Activated naive CD8-positive, alpha-beta T cell treated with anti-CD3 and anti-CD28 coated beads, Interleukin-2, amount 50 U/mL, for 24 hours (primary cell): Measurements from ENCODE around the gene LYPD3.

Source experiments
- ATAC-seq: fragments of 150-1000 bp; cut with Tn5 transposase; one replicate; pipeline ENCODE4 v1.10.0; 2021
- DNase-seq: peaks from one replicate; pipeline ENCODE4 v3.0.0; 2021
- H3K27ac Mint-ChIP-seq: one replicate; pipeline ENCODE4 v1.8.0; 2021; ENCODE audit warnings: mild to moderate bottlenecking, mixed read lengths
- H3K27me3 Mint-ChIP-seq: one replicate; pipeline ENCODE4 v1.8.0; 2021; ENCODE audit warnings: mixed read lengths
- H3K36me3 Mint-ChIP-seq: one replicate; pipeline ENCODE4 v1.8.0; 2021; ENCODE audit warnings: low read depth, mixed read lengths
- H3K4me1 Mint-ChIP-seq: one replicate; pipeline ENCODE4 v1.8.0; 2021; ENCODE audit warnings: mixed read lengths
- H3K4me3 Mint-ChIP-seq: one replicate; pipeline ENCODE4 v1.8.0; 2021; ENCODE audit warnings: mild to moderate bottlenecking, moderate library complexity, mixed read lengths
- H3K9me3 Mint-ChIP-seq: one replicate; pipeline ENCODE4 v1.8.0; 2021; ENCODE audit warnings: mixed read lengths

Gene LYPD3

DNA sequence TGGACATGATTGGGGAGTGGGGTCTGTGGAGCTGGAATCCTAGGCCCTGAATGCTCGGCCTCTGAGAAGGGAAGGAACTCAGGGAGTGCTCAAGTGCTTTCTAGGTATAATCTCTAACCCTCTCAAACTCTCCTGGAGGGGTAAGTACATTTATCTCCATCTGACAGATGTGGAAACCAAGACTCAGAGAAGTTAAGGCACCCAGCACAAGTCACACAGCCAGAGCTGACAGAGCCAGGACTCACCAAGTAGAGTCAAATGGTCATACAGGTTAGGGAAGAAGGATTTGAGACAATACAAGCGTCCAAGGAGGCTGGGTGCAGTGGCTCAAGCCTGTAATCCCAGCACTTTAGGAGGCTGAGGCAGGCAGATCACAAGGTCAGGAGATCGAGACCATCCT lies 12.9 kb upstream of the LYPD3 start:
- Mint-ChIP-seq H3K4me3 (no peak overlapping the region), H3K9me3 (no peaks in the 10 kb centered on the region), H3K4me1 (peaks cover 16% of the 10 kb centered on the region), H3K36me3 (peaks cover 11% of the 10 kb centered on the region), H3K27me3 (no peaks in the 10 kb centered on the region), H3K27ac (no peak overlapping the region)
- DNase-seq: no peak
- no peak for ATAC-seq

DNA sequence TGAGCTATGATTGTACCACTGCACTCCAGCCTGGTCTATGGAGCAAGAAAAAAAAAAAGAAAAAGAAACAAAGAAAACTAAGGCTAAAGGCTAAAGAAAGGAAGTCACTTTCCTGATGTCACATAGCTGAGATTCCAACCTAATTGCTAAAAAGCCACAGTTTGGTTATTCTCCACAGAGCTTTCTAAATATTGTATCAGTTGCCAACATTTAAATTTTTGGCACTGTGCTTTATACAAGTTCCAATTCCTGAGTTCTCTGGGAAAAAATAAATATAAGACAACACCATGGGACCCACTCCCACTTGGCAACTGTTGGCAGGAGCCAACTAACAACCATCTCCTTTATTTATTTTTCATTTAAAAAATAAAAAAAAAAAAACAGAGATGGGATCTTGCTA lies 11.2 kb upstream of the LYPD3 start:
- Mint-ChIP-seq H3K4me3 (no peak overlapping the region), H3K9me3 (no peaks in the 10 kb centered on the region), H3K27me3 (no peaks in the 10 kb centered on the region), H3K36me3 (peaks cover 11% of the 10 kb centered on the region), H3K27ac (no peak overlapping the region), H3K4me1 (peaks cover 26% of the 10 kb centered on the region)
- ATAC-seq: no peak
- no peak for DNase-seq

DNA sequence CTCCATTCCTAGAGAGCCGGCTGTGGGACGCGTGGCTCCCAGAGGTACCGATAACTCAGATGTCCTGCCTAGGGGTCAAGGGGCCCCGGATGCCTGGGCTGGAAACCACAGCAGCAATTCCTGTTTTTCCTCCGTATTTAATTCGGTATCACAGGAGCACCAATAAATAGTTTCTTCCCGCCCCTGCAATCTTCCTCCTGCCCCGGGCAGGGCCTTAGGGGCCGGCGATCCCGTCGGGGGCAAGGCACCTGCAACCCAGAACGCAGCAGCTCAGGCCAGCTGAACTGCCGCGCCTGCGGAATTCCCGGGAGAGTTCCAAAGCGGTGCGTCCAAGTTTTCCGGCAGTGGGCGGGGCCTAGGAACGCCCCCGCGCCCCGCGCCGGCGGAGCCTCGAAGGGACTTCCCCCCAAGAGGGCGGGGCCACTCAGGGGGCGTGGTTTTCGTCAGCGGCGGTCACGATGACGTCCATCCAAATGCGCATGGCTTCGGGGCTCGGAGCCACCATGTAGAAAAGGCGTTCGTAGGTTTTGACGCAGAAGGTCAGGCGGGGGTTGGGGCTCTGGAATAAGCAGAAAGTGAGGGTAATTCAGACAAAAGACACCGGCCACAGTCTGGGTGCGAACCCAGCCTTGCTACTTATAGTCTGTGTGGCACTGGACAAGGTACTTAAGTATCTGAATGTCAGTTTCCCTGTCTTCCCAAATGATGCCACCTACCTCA lies 9.7 kb upstream of the LYPD3 start:
- DNase-seq (peak; percentile 97), ATAC-seq (peak; percentile 62)
- peak overlapping the region; percentile 79 for H3K27ac Mint-ChIP-seq
- peaks cover 8% of the 10 kb centered on the region for H3K36me3 Mint-ChIP-seq
- no peaks in the 10 kb centered on the region for H3K9me3 Mint-ChIP-seq
- H3K4me1 Mint-ChIP-seq: peaks cover 38% of the 10 kb centered on the region
- no peaks in the 10 kb centered on the region for H3K27me3 Mint-ChIP-seq
- peak overlapping the region; percentile 48 for H3K4me3 Mint-ChIP-seq

DNA sequence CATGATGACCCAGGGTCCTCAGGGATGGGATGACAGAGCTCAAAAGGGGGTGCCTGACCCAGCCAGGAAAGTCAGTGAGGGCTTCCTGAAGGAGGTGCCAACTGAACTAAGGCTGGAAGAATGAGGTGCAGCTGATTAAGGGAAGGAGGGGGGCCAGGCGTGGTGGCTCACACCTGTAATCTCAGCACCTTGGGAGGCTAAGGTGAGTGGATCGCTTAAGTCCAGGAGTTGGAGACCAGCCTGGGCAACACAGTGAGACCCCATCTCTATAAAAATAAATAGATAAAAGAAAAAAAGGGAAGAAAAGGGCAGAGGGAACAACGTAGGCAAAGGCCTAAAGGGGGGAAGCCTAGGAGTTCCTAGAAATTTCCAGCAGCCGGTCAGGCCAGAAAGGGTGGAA lies 9.1 kb upstream of the LYPD3 start:
- no peak for DNase-seq
- no peak overlapping the region for H3K27ac Mint-ChIP-seq
- no peaks in the 10 kb centered on the region for H3K27me3 Mint-ChIP-seq
- no peak overlapping the region for H3K4me3 Mint-ChIP-seq
- H3K9me3 Mint-ChIP-seq: no peaks in the 10 kb centered on the region
- H3K36me3 Mint-ChIP-seq: peaks cover 8% of the 10 kb centered on the region
- ATAC-seq: no peak
- H3K4me1 Mint-ChIP-seq: peaks cover 42% of the 10 kb centered on the region

DNA sequence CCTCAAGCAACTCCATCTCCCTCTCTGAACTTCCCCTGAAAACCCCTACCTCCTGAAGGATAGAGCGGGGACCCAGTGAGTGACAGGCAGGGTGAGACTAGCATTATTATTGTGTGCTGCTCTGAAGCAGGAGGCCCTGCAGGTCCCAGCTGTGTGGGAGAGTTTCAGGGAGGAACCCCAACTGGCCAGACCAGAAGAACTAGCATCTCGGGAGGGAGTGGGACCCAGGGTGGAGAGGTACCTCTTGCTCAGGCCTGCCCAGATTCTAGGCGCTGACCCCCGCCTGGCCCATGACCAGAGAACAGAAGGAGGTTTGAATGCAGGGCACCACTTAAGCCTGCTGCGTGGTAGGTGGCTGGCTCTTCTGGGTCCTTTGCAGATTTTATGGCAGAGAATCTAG lies 5.7 kb upstream of the LYPD3 start:
- no peak overlapping the region for H3K4me3 Mint-ChIP-seq
- H3K36me3 Mint-ChIP-seq: peaks cover 3% of the 10 kb centered on the region
- ATAC-seq (no peak), DNase-seq (no peak)
- peaks cover 66% of the 10 kb centered on the region for H3K4me1 Mint-ChIP-seq
- no peaks in the 10 kb centered on the region for H3K9me3 Mint-ChIP-seq
- H3K27ac Mint-ChIP-seq: no peak overlapping the region
- H3K27me3 Mint-ChIP-seq: no peaks in the 10 kb centered on the region

DNA sequence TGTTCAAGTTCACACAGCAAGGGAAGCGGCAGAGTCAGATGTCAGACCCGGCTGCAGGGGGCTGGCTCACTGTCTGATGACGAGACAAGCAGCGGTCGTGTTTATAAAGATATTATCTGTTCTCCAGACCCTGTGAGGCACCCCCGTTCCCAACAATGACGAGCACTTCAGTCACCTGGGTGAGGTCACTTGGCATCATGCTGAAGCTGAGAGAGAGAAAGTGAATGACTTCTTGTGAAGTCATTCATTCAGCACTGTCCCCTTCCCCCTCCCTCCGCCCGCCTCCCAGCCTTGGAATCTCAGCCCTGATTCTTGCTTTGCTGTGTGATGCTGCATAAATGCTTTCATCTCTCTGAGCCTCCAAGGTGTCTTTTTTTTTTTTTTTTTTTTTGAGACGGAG lies 4.9 kb upstream of the LYPD3 start:
- Mint-ChIP-seq H3K4me3 (no peak overlapping the region), H3K9me3 (no peaks in the 10 kb centered on the region), H3K27ac (no peak overlapping the region), H3K4me1 (peaks cover 59% of the 10 kb centered on the region), H3K27me3 (no peaks in the 10 kb centered on the region), H3K36me3 (peaks cover under 1% of the 10 kb centered on the region)
- DNase-seq: peak; percentile 52
- ATAC-seq: peak; percentile 79

DNA sequence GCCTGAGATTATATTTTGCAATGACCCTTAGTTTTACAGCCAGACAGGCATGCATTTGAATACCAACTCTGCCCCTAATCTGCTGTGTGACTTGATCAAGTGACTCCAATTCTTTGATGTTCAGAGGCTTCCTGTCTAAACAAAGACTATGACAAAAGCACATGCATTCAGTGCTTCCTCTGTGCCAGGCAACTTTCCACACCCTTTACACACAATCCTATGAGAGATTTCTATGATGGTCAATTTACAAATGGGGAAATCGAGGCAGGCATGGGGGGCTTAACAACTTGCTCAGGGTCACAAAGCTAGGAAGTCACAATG lies 3.7 kb upstream of the LYPD3 start:
- Mint-ChIP-seq H3K9me3 (no peaks in the 10 kb centered on the region), H3K27me3 (no peaks in the 10 kb centered on the region), H3K36me3 (no peaks in the 10 kb centered on the region), H3K4me3 (no peak overlapping the region), H3K4me1 (peaks cover 58% of the 10 kb centered on the region), H3K27ac (peak overlapping the region; percentile 29)
- ATAC-seq (no peak), DNase-seq (no peak)

DNA sequence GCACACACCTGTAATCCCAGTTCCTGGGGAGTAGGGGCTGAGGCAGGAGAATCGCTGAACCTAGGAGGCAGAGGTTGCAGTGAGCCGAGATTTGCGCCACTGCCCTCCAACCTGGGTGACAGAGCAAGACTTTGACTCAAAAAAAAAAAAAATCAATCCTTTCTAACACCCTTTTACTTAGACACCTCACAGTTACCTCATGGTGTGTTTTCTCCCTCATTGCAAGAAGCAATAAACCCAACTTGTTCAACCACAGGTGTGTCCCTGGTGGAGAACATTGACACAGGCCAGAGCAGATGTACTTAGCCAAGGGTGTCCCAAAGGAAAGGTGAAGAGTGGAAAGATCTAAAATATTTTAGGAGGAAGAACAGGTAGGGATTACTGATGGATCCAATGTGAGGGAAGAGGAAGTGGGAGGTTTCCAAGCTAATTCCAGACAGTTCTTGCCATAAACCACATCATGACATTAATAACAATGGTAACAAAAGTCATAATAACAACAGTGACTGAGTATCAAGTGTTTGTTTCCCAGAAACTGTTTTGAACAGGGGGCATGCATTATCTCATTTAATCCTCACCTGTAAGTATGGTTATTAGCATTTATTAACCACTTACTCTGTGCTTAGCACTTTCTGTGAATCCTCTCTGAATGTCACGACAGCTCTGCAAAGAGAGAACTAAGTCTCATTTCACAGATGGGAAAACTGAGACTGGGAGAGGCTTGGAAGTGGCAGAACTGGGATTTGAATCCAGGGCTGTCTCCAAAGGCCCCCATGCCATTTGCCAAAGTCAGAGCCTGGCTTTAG lies 3.1 kb upstream of the LYPD3 start:
- no peaks in the 10 kb centered on the region for H3K9me3 Mint-ChIP-seq
- no peaks in the 10 kb centered on the region for H3K27me3 Mint-ChIP-seq
- peaks cover 62% of the 10 kb centered on the region for H3K4me1 Mint-ChIP-seq
- peak overlapping the region; percentile 60 for H3K27ac Mint-ChIP-seq
- no peak overlapping the region for H3K4me3 Mint-ChIP-seq
- no peak for DNase-seq
- ATAC-seq: no peak
- H3K36me3 Mint-ChIP-seq: no peaks in the 10 kb centered on the region

DNA sequence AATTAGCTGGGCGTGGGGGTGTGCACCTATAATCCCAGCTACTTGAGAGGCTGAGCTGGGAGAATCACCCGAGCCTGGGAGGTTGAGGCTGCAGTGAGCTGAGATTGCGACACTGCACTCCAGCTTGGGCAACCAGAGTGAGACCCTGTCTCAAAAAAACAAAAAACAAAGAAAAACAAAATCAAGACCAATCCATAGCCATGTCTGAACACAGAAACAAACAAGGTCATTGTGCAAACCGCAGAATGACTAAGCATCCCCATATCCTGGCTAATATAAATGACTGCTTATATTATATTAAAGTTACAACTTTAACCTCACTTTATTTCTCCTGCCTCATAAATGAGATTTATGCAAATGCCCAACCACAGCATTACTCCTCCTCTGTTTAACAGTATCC lies 2.3 kb upstream of the LYPD3 start:
- peaks cover 62% of the 10 kb centered on the region for H3K4me1 Mint-ChIP-seq
- no peak for ATAC-seq
- DNase-seq: no peak
- H3K36me3 Mint-ChIP-seq: no peaks in the 10 kb centered on the region
- no peaks in the 10 kb centered on the region for H3K27me3 Mint-ChIP-seq
- H3K9me3 Mint-ChIP-seq: no peaks in the 10 kb centered on the region
- no peak overlapping the region for H3K4me3 Mint-ChIP-seq
- no peak overlapping the region for H3K27ac Mint-ChIP-seq

DNA sequence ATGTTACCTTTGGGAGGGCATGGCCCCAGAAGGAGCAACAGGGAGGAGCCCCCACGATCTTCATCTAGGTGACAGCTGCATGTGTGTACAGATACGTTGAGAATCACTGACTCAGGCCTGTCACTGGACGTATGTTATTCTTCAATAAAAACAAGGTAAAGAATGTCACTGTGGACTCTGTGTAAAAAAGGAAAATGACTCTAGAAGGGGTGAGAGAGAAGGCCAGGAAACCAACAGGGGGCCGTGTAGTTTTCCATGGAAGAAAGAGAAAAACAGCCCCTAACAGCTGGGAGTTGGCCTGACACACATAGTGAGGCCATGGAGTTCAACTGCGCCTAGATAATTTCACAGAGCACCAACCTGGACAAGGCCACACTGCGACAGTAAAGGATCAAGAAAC lies 1.9 kb upstream of the LYPD3 start:
- Mint-ChIP-seq H3K27me3 (no peaks in the 10 kb centered on the region), H3K36me3 (no peaks in the 10 kb centered on the region), H3K27ac (no peak overlapping the region), H3K9me3 (no peaks in the 10 kb centered on the region), H3K4me3 (no peak overlapping the region), H3K4me1 (peaks cover 64% of the 10 kb centered on the region)
- no peak for ATAC-seq
- DNase-seq: no peak

DNA sequence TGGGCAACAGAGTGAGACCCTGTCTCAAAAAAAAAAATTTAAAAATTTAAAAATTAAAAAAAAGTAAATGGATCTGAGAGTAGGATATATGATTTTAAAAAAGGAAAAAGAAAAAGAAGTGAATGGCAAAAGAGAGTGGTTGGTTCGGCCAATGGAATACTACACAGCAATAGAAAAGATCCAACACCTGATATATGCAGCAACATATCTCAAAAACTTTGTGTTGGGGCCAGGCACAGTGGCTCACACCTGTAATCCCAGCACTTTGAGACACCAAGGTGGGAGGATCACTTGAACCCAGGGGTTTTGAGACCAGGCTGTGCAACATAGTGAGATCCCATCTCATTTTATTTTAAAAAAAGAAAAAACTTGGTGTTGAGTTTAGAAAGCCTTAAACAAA lies 1.4 kb upstream of the LYPD3 start:
- H3K27me3 Mint-ChIP-seq: no peaks in the 10 kb centered on the region
- H3K27ac Mint-ChIP-seq: no peak overlapping the region
- H3K36me3 Mint-ChIP-seq: no peaks in the 10 kb centered on the region
- H3K9me3 Mint-ChIP-seq: no peaks in the 10 kb centered on the region
- no peak overlapping the region for H3K4me3 Mint-ChIP-seq
- no peak for ATAC-seq
- H3K4me1 Mint-ChIP-seq: peaks cover 65% of the 10 kb centered on the region
- no peak for DNase-seq

DNA sequence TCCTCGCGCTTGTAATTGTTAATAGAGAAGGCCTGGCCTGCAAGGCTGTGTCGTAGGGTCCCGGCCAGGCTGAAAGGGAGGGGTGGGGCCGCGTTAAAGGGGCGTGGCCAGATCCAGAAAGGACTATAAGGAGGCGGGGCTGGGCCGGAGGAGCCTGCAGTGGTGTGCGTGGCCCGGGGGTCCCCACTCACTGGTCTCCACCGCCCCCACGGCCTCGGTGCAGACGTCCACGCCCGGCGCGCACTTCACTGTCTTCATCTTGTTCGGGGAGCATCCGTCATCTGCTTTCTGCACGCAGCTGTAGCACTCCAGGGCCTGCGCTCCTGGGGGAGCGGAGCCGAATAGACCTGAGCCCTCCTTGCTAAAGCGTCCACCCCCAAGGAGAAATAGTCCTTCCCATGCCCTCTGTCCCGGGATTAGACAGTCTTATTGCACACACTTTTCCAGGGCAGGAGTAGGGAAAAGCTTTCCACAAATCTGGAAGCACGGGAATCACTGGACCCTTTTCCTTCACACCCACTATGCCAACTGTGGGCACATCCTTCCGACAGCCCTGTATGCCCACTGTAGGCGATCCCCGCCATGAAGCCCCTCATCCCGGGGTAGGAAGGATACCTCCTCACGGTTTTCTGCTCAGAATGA lies 1.2 kb downstream of the LYPD3 start:
- peak overlapping the region; percentile 86 for H3K4me3 Mint-ChIP-seq
- H3K27ac Mint-ChIP-seq: peak overlapping the region; percentile 93
- ATAC-seq: peak; percentile 43
- H3K9me3 Mint-ChIP-seq: no peaks in the 10 kb centered on the region
- H3K4me1 Mint-ChIP-seq: peaks cover 52% of the 10 kb centered on the region
- no peaks in the 10 kb centered on the region for H3K27me3 Mint-ChIP-seq
- peaks cover 3% of the 10 kb centered on the region for H3K36me3 Mint-ChIP-seq
- peak; percentile 78 for DNase-seq

DNA sequence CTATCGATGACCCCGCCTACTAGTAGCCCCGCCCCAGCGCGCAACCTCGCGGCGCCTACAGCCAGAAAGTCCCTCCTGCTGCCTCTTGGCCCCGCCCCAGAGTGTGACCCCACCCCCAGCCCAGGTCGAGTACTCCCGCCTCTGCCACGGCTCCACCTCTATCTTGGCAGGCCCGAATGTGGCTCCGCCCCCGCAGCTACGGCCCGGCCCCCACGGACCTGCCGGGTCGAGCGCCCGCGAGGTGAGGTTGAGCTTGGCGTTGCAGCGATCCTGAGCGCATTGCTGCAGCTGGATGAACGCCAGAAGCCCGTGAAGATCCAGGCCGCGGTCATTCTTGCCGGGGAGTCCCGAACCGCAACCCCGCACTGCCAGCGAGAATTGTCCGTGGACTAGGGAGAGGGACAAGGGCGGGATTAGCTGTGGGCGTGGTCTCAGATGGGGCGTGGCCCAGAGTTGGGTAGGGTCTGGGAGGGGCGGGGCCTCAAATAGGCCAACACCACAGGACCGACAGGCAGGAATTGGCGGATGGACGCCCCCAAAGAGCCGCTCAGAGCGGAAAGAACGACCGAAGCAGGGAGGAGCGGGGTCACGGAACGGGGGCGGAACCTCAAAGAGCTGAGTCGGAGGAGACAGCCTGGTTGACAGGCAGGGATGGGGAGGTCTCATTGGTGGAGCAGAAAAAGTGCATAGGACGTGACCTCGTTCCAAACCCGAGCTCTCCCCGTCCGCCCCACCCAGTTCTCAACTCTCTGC lies 1.9 kb downstream of the LYPD3 start:
- Mint-ChIP-seq H3K4me1 (peaks cover 45% of the 10 kb centered on the region), H3K27me3 (no peaks in the 10 kb centered on the region), H3K36me3 (peaks cover 3% of the 10 kb centered on the region), H3K4me3 (peak overlapping the region; percentile 86), H3K9me3 (no peaks in the 10 kb centered on the region), H3K27ac (peak overlapping the region; percentile 93)
- ATAC-seq: peak; percentile 82
- DNase-seq: peak; percentile 99

DNA sequence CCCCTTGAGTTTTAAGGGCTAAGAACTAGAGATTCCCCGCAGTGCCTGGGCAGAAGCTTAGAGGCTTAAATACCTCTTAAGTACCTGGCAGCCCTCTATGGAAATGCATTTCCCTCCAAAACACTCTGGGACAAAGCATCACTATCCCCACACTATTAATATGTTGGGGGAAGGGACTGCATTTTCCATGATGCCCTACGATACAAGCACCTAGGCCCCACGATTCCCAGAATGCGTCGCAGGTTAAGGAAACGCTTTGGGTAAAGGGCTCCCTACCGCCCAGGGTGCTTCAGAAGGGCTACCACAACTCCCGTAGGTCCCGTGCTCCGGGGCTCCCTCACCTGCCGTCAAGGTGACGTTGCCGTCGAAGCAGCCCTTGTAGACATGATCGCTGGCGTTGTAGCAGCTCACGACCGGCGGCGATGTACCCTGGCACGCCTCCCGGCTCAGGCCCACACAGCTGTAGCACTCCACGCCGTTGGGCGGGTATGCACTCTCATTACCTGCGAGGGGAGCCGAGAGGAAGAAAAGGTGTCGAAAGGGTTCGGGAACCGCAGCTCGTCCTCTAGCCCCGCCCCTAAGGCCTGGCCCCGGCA lies 2.5 kb downstream of the LYPD3 start:
- peaks cover 3% of the 10 kb centered on the region for H3K36me3 Mint-ChIP-seq
- peak overlapping the region; percentile 86 for H3K4me3 Mint-ChIP-seq
- H3K9me3 Mint-ChIP-seq: no peaks in the 10 kb centered on the region
- ATAC-seq (no peak), DNase-seq (no peak)
- peak overlapping the region; percentile 86 for H3K27ac Mint-ChIP-seq
- H3K27me3 Mint-ChIP-seq: no peaks in the 10 kb centered on the region
- H3K4me1 Mint-ChIP-seq: peaks cover 39% of the 10 kb centered on the region
